8988T (cell line): ENCODE results near the gene TCF12.

ENCODE experiments used
- DNase-seq: peaks from one replicate; pipeline ENCODE4 v3.0.0; 2011

TCF12 gene

DNA sequence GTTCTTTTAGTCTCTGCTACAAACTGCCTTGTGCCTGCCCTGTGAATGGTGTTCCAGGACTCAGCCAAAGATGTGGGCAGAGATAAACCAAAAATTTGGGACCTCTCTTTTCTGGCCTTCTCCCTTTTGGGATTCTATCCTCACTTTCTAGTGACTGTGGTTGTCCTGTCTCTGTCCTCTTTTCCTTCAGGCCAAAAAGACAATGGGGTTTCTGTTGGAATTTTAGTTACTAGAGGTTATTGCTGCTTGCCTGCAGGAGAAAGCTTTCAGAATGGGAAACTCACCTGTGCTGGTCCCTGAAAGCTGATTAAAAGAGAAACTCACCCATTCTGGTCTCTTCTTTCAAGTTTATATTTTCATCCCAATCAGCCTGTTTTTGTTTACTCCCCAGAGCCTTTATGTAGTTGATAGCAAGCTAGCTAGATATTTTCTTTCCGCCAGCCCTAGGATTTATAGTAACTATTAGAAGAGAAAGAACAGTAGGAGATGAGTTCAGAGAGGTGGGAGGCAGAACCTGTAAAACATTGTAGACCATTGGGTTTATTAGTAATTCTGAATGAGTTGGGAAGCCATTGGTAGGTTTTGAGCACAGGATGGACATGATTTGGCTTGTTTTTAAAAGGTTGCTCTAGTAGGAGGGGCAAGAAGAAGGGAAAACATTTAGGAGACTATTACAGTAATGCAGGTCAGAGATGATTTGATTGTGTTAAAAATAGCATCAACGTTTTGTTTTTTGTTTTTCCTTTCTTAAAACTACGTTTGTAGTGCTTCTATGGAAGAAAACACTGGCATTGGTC, 138.9 kb downstream of the TCF12 start:
- DNase-seq: no peak

DNA sequence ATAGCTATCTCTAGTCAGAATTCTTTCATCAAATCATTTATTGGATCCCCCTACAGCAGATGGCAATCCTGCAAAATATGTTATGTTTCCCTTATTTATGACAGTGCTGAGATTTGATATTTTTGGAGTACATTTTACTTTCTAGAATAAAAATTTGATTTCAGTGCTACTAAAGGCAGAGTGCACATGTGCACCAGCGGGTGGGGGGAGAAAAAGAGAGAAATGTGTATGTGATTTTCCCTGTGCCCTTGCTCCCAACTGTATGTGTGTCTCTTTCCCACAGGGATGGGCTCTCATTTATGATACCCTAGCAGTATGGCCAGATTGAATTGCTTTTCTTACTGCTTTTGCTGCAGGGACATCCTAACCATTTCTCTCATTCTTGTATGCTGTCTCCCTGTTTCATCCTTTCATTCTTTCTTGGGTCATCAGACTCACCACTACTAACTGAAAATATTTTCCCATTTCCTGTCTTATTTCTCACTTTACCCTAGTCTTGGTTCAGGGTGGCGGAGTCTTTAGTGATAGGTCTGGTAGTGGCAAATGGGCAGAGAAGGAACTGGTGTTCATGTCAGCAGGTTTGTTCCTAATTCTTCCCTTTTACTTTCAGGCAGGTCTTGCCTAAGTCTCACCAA, 140.7 kb downstream of the TCF12 start:
- no peak for DNase-seq

DNA sequence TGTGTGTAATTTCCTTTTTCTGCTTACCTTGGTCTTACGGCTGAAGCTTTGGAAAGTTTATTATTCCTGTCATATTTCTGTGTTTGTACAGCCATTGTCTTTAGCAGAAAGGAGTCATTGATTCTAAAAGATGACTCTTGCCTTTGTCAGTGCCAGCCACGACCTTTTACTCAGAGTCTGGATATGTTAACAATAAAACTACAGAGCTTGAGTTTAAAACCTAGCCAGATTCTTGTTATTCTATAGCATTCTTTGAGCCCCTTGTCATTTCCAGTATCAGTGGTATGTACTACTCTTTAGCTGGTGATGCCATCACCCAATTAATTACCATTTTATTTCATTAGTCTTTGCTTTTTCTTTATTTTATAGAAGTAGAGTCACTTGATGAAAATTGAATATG, 142.4 kb downstream of the TCF12 start:
- DNase-seq: no peak

DNA sequence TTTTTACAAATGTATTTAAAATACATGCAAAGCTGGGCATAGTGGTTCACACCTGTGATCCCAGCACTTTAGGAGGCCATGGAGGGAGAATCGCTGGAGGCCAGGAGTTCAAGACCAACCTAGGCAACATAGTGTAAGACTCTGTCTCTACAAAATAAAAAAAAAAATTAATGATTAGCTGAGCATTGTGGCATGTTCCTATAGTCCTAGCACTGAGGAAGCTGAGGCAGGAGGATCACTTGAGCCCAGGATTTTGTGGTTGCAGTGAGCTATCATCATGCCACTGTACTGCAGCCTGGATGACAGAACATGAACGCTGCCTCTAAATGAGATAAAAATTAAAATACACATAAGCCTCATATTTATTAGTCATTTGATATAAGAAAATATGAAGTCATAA, 142.8 kb downstream of the TCF12 start:
- DNase-seq: no peak

DNA sequence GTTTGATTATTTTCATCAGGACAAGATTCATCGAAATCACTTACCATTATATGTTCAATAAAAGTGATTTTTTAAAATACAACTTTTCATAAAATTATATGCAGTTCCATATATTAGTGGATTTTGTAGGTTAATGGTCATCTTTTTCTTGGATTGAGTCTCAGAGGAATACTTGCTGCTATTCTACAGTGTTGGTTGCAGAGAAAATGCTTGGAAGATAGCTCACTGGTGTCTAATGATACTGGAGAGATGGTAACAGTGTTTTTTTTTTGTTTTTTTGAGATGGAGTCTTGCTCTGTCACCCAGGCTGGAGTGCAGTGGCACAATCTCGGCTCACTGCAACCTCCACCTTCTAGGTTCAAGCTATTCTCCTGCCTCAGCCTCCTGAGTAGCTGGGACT, 143.3 kb downstream of the TCF12 start:
- DNase-seq: no peak

DNA sequence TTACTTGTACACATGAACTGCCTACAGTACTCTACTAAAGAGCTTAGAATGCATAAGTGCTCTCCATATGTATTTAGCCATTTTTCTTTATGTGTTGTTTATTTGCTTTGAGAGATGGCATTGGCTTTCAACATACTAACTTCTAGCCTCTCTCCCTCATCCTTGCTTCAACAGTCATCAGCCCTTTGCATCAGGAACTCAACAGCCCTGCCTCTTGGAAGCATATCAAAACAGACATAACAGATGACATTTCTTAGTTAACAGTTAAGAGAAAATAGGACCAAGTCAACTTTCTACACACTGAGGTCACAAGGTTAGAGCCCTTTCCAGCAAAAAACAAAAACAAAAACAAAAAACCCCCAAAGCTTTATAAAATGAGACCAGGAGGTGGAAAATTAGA, 145.6 kb downstream of the TCF12 start:
- DNase-seq: no peak

DNA sequence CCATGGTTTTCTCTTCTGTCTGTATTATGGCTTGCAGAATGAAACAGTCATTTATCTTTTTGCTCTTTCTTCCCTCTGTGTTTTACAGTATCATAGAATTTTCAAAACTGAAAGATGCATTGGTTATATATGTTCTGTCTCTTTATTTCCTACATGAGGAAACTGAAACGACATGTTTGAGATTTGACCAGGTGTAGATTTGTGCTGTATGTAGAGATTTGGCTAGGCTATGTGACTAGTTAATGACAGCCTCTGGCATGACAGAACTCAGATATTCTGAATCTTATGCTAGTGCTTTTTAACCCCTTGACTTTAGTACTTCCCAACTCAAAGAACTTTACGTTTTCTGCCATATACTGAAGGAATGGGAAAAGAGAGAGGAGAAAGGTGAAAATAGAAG, 151.0 kb downstream of the TCF12 start:
- DNase-seq: no peak

DNA sequence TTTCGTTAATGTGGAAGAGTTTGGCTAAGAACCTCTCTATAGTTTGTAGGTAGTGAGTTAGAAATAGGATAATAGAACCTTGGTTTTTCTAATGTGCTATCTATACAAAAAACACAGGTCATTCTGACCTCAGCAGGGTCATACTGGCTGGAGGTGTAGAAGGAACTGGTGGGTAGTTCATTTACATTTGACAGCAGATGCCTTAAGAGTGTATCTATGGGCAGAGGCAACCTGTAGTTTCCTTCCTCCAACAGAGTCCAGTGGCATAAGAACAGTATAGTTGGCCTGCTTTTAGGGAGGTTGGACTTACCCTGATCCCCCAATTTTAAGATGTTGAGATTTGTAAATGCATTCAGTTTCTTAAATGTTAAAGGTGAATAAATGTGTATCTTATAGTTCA, 152.2 kb downstream of the TCF12 start:
- DNase-seq: no peak

DNA sequence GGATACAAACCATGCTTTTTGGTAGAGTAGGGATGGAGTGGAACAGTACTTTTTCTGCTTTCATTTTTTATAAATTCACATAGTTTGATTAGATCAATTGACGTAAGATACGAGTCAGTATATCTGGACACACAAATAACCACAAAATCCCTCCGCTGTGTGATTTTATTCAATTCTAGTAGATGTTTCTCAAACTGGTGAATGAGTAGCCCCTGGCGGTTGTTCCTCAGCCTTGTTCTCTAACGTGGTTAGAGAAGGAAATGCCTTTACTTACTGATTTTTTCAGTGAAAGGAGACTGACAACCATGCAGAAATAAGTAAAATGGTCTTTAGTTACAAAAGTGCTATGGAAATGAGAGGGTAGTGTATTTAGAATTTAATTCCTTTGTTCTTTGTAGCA, 161.0 kb downstream of the TCF12 start:
- no peak for DNase-seq

DNA sequence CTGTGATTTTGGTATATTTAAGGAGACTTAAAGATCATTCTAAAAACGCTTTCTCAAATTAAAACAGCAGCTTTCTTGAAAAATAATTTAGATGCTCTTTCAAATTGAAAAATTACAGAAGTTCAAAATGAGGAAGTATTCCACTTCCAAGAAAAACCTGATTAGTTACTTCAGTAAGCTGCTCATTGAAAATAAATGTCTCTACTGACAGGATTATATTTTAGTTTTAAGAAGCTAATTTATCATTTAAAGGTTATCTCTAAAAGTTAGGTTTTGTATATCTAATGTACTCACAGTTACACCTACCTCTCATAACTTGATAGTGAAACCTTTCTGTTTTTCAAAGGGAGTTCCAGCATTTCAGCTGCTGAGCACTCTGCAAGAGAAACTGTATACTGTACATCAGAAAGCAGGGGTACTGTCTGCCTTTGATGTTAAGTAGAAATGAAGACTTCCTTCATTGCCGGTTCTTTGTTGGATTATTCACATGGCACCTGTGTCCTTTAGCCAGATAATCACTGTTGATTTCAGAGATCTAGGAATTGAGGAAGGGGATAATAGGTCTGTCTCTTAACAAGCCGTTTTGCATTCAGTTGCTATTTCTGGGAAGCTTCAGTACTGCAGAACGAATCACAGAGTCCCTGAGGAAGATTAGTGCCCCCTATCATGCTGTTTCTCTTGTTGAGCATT, 161.6 kb downstream of the TCF12 start:
- no peak for DNase-seq

DNA sequence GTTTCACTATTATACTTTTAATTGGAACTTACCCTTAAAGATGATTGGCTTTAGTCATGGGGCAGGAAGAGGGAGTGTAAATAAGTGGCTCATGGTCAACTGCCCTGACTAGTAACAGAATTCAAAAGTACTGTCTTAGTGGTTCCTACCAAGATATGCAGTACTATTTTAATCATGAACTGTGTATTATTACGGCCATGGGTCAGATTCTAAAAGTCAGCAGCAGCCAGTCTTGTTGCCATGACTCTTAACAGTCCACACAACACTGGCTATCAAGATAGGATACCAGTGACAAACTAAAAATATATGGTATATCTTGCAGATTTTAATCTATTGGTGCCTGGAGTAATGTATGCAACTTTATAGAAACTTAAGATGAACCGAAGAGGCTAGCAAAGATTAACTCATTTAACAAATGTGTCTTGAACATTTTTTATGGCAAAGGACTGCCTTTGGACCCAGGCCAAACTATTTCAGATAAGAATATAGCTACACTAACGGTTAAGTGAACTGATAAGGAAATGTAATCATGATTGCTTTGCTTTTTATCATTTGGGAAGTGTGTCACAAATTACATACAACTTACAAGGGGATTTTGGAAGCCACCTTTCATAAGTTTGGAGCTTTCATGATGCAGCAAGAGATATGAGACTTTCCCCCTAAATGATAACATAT, 163.7 kb downstream of the TCF12 start:
- DNase-seq: no peak

DNA sequence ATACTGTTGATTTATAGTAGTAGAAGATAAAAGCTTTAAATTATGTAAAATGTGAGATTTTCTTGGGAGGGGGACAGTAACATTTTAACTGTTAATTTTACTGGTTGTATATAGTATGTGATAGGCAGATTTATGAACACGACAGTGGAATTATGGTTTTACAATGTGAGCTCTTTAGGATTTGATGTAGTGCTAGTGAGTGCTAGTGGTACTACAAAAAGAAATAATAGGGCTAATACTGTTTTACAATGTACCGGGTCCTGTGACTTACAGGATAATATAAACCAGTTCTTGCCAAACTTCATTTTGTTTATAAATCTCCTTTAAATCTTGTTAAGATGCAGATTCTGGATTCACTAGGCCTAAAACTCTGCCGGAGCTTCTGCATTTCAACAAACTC, 165.7 kb downstream of the TCF12 start:
- no peak for DNase-seq

DNA sequence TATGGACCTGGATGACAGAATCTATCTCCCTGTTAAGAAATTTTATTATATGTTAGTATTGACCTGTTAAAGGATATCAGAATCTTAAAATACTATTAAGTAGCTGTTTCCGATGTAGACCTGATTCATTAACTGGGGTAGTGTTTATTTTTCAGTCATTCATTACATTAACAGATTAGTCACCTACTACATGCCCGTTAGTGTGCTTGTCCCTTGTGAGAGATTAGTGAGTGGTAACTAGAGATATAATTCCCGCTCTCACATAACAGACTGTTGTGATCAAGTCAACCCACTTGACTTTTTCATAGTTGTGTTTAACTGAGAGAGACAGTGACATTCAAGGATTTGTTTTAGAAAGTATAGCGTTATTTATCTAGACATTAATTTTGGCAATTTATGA, 166.8 kb downstream of the TCF12 start:
- DNase-seq: no peak

DNA sequence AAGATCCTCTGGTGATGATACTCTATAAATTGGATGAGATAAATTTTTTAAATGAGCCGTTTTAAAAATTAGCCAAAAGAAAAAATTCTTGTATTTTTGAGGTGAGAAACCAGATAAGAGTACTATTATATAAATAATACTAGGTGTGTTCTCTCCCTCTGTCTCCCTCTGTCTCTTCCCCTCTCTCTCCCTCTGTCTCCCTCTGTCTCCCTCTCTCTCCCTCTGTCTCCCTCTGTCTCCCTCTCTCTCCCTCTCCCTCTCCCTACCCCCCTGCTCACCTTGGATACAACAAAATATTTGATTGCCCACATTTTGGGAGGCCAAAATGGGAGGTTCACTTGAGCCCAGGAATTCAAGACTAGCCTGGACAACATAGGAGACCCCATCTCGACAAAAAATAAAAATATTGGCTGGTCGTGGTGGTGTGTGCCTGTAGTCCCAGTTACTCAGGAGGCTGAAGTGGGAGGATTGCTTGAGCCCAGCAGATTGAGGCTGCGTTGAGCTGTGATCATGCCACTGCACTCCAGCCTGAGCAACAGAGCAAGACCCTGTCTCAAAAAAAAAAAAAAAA, 168.5 kb downstream of the TCF12 start:
- DNase-seq: no peak

DNA sequence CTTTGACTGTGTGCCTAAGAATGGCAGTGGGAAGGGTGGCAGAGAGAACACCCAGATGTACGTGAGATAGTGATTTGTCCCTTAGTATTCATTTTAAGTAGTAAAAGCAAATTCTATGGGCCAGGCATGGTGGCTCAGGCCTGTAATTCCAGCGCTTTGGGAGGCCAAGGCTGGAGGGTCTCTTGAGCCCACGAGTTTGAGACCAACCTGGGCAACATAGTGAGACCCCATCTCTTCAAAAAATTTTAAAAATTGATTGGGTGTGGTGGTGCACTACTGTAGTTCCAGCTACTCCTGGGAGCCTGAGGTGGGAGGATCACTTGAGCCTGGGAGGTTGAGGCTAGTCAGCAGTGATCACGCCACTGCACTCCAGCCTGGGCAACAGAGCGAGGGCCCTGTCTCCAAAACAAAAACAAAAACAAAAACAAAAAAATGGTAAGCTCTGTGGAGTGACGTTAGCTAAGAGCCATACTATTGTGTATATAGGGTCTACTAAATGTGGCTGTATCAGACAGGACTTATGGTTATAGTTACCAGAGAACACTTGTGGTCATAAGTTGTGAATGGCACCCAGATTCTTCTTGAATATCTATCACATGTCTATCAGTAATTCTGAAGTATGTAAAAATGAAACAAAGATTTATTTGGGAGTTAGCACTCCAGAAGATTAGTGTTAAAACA, 171.5 kb downstream of the TCF12 start:
- DNase-seq: no peak

DNA sequence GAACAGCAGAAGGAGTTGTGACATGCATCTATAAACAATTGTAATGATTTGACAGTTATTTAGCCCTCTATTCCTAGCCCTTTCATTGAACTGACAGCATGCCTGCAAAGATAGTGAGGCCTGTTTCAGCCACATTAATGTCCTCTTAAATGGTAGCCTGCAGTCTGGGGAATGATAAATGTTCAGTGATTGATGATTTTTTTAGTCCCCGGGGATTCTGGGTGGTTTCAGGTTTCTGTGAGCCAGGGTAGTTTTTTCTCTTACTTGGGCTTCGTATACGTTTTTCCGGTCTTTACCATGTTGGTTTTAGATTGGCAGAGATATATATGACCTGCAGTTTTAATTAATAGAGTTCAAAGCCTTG, 172.0 kb downstream of the TCF12 start:
- DNase-seq: no peak

DNA sequence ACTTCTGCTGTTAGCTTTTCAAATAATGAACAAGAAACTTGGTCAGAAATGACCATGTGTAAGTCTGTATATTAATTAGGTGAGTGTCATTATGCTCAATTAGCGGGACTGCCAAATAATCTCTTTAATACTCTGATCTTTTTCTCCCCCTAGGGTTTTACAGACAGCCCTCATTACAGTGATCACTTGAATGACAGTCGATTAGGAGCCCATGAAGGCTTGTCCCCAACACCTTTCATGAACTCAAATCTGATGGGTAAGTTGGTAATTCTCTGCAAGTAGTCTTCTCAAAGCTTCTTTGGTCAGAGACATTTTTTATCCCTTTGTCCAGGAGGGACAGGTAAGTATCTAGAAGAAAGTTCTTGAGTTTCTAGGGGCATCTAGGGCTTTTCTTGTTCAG, 173.2 kb downstream of the TCF12 start:
- DNase-seq: no peak

DNA sequence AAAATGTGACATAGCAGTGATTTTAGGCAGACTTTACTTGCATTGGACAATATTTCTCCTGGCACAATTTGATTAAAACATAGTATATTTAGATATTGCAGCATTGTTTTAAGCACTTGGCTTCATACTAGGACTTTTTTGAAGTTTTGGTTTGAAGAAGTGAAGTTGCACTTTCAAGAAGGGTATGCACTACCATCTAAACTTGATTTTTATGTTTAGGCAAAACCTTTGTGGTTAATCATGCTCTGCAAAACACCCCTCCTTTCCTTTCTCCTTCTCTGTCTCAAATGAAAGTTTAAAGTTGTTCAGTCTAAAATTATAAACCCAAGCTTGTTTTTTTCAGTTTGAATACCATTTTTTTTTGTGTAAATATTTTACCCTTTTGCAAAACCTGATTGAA, 173.8 kb downstream of the TCF12 start:
- no peak for DNase-seq

DNA sequence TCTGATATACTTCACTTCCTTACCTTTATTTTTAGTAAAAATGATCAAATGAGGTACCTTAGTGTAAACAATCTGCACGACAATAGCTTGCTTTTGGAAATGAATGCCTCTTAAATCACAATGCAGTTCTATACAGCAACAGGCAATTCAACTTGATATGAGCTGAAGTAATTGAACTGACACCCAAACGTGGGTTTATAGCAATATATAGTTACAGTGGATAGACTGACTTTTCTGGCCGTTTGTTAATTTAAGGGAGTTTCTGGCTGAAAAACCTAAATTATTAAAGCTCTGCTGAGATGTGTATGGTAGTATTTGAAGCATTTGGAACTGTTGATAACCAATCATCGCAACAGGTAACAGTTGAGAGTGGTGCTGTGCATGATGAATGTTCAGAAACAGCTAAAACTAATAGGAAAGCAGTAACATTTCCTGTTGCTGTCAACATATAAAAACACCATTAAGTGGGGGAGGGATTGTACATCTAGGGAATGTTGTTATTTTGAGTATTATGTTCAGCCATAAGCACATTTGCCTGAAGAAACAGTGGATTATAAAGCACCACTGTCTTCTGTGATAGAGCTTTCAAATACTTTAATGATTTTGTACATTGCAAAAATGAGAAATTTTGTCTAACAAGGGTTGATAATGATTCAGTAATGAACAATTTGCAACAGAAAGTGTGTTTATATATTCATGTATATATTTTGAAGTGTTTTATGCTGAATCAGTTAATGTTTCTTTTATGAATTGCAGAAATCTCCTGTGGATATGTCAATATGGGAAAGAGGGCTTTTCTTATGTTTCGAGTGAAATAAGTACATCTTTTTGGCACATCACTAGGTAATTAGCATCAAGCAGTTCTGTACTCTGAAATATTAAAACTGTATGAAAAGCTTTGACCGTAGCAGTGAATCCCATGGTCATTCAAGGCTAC, 176.1 kb downstream of the TCF12 start:
- DNase-seq: no peak

DNA sequence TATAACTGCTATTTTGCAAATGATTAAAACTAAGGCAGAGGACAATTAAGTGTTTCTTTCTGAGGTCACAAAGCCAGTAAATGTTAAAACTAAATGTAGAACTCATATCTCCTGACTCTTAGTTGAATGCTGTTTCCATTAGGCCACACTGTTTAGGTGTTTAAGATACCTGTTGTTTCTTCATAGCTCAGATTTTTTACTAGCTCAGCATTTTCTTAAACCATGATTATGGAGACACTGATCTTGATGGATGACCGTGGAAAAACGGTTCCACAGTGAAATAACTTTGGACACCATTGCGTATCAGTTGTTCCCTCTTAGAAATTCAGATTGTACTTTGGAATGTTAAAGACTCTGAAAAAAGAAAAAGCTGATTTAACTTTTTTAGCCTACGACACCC, 177.5 kb downstream of the TCF12 start:
- DNase-seq: no peak

DNA sequence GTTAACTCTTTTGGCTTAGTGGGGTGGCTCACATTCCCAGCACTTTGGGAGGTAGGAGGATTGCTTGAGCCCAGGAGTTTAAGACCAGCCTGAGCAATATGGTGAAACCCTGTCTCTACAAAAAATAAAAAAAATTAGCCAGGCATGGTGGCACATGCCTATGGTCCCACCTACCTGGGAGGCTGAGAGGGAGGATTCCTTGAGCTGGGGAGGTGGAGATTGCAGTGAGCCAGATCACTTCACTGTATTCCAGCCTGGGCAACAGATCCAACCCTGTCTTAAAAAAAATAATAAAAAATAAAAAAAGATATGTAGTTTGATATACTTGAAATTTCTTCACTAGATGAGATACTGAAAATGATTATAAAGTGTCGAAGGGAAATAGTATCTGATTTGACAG, 178.8 kb downstream of the TCF12 start:
- no peak for DNase-seq
